PC-9 (cell line): Measurements from ENCODE around the gene NFE2. TPM values are rescaled to one million over a fixed set of nuclear protein-coding genes. Genes with fewer than 3 reads are reported as not detected.
A peak's percentile ranks its signal among the peaks of the same experiment; 100 is the strongest.

ENCODE experiments used
- BruUV-seq: library from RNA; stranded (reverse); fragments of 400-500 nt; replicated peaks from 2 replicates; lab custom pipeline; 2021; lab: Mats Ljungman, UMichigan
- CTCF ChIA-PET: fragments of 300-600 bp; sonication (Branson Sonifier 250); formaldehyde crosslinking; loops from one replicate; lab custom pipeline; 2022; ENCODE audit warnings: antibody characterized with exemption; lab: Charles Lee
- POLR2A ChIA-PET: fragments of 300-600 bp; sonication (Branson Sonifier 250); formaldehyde crosslinking; loops from one replicate; lab custom pipeline; 2022; ENCODE audit warnings: antibody characterized with exemption; ENCODE audit not compliant: unreplicated experiment; lab: Charles Lee
- DNase-seq, 2 experiments: peaks; one replicate each; pipeline versions ENCODE4 v3.0.0 to v3.0.0-alpha.2; 2015 to 2022; ENCODE audit warnings: mixed read lengths in 1 of 2
- H2AFZ ChIP-seq: fragments of 200-600 bp; sonication (generic); 2 replicates; pipeline ENCODE4 v1.8.1; 2017; ENCODE audit warnings: antibody characterized with exemption
- H3F3A ChIP-seq: fragments of 200-600 bp; sonication (generic); 2 replicates; pipeline ENCODE4 v1.8.1; 2017; ENCODE audit warnings: antibody characterized with exemption, mild to moderate bottlenecking, low read depth; ENCODE audit not compliant: insufficient read depth
- H3K27ac ChIP-seq: fragments of 200-600 bp; sonication (generic); 2 replicates; pipeline ENCODE4 v1.6.1; 2016; ENCODE audit warnings: mixed run types
- H3K27me3 ChIP-seq: fragments of 200-600 bp; sonication (generic); 2 replicates; pipeline ENCODE4 v1.6.1; 2016; ENCODE audit warnings: low read depth, mixed run types; ENCODE audit not compliant: insufficient read depth
- H3K36me3 ChIP-seq: fragments of 200-600 bp; sonication (generic); 2 replicates; pipeline ENCODE4 v1.6.1; 2016; ENCODE audit warnings: low read depth, mixed run types
- H3K4me1 ChIP-seq: fragments of 200-600 bp; sonication (generic); replicated peaks from 2 replicates; pipeline ENCODE4 v1.6.1; 2016; ENCODE audit warnings: mixed run types; ENCODE audit not compliant: insufficient read depth
- H3K4me2 ChIP-seq: fragments of 200-600 bp; sonication (generic); 2 replicates; pipeline ENCODE4 v1.6.1; 2017; ENCODE audit warnings: mixed run types
- H3K4me3 ChIP-seq: fragments of 200-600 bp; sonication (generic); 2 replicates; pipeline ENCODE4 v1.6.1; 2016; ENCODE audit warnings: mixed run types
- H3K79me2 ChIP-seq: fragments of 200-600 bp; sonication (generic); 2 replicates; pipeline ENCODE4 v1.6.1; 2017; ENCODE audit warnings: low read depth, mixed run types
- H3K9me2 ChIP-seq: fragments of 200-600 bp; sonication (generic); 2 replicates; pipeline ENCODE4 v1.8.1; 2017; ENCODE audit warnings: mild to moderate bottlenecking; ENCODE audit not compliant: insufficient read depth
- H3K9me3 ChIP-seq: fragments of 200-600 bp; sonication (generic); 2 replicates; pipeline ENCODE4 v1.8.1; 2016; ENCODE audit warnings: low read depth; ENCODE audit not compliant: insufficient read depth
- H4K20me1 ChIP-seq: fragments of 200-600 bp; sonication (generic); 2 replicates; pipeline ENCODE4 v1.8.1; 2017; ENCODE audit not compliant: insufficient read depth
- EZH2 ChIP-seq: fragments of 200-600 bp; sonication (generic); IDR thresholded peaks from 2 replicates; pipeline ENCODE4 v1.8.0; 2017; ENCODE audit warnings: antibody characterized with exemption, low read depth
- intact Hi-C: fragments of 100-400 bp; cut with micrococcal nuclease; formaldehyde crosslinking; loops from one replicate; pipeline ENCODE4 v1.10.0; 2022; ENCODE audit not compliant: unreplicated experiment
- total RNA-seq: library from RNA; stranded (reverse); gene quantifications from 2 replicates; pipeline ENCODE4 v1.2.3, GENCODE V29; 2021
- TF ChIP-seq, protein P1 (sequence below): fragments of 200-600 bp; sonication (generic); conservative IDR thresholded peaks from 2 replicates; pipeline ENCODE4 v1.6.1; 2017; ENCODE audit warnings: mixed run types, antibody characterized with exemption, mild to moderate bottlenecking, moderate library complexity

The NFE2 gene
- total RNA-seq, 1 experiment from 2014 or later: 1.5 TPM

DNA sequence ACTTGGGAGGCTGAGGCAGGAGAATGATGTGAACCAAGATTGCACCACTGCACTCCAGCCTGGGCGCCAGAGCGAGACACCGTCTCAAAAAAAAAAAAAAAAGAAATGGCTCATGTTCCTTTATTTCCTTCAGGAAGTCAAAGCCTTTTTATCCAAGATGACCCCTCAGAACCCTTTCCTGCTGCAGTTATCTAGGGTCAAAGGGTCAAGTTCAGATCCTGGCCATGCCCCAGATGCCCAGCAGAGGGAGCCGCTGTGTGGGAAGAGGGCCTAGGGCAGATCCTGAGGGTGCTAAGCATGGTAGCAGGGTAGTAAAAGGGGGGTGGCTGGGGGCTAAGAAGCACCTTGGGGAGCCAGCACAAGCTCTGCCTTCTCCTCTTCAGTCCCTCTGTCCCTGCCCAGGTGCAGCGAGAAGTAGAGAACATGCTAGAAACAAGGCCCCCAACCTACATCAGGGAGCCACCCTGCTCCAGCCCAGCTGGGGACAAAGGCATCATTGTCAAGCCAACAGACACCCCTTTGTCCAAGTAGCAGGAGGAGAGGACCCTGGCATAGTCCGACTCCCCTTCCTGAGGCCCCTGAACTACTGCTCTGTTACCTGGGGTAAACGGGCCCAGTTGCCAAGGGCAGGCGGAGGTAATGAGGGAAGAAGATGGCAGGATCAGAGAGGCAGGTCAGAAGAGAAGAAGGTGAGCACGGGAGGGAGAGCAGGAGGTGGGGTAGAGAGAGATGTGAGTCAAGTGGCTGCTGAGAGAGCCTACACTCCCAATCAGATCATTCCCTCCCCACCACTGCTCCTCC, 6.5 kb downstream of the NFE2 start:
- Histone ChIP-seq H3F3A (peaks cover 25% of the 10 kb centered on the region), H3K4me1 (peaks cover under 1% of the 10 kb centered on the region; the same call in 1 of the 2 replicates), H3K9me3 (no peaks in the 10 kb centered on the region), H4K20me1 (no peaks in the 10 kb centered on the region), H3K36me3 (no peaks in the 10 kb centered on the region), H3K79me2 (no peaks in the 10 kb centered on the region), H3K27me3 (no peaks in the 10 kb centered on the region), H3K9me2 (no peaks in the 10 kb centered on the region), H3K4me2 (no peak overlapping the region), H2AFZ (no peak overlapping the region), H3K4me3 (no peak overlapping the region), H3K27ac (no peak overlapping the region)
- TF ChIP-seq, protein P1, sequence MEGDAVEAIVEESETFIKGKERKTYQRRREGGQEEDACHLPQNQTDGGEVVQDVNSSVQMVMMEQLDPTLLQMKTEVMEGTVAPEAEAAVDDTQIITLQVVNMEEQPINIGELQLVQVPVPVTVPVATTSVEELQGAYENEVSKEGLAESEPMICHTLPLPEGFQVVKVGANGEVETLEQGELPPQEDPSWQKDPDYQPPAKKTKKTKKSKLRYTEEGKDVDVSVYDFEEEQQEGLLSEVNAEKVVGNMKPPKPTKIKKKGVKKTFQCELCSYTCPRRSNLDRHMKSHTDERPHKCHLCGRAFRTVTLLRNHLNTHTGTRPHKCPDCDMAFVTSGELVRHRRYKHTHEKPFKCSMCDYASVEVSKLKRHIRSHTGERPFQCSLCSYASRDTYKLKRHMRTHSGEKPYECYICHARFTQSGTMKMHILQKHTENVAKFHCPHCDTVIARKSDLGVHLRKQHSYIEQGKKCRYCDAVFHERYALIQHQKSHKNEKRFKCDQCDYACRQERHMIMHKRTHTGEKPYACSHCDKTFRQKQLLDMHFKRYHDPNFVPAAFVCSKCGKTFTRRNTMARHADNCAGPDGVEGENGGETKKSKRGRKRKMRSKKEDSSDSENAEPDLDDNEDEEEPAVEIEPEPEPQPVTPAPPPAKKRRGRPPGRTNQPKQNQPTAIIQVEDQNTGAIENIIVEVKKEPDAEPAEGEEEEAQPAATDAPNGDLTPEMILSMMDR: peak; percentile 93
- TF ChIP-seq EZH2: no peak
- no TSS peak for BruUV-seq
- peak in 1 of 2 experiments; percentile 54 for DNase-seq
- ChIA-PET CTCF (interaction anchor here (0.6 to 3.7 kb wide), 3 partner anchors 30 to 114 kb away, joined by 3 to 33 read pairs (median 10); partner anchors contain the start of gene COPZ1), POLR2A (no interaction called here)
- intact Hi-C loops: loop anchor here (1.0 to 2.0 kb wide), 2 partner anchors 30 to 64 kb away; no protein-coding TSS in a partner anchor

DNA sequence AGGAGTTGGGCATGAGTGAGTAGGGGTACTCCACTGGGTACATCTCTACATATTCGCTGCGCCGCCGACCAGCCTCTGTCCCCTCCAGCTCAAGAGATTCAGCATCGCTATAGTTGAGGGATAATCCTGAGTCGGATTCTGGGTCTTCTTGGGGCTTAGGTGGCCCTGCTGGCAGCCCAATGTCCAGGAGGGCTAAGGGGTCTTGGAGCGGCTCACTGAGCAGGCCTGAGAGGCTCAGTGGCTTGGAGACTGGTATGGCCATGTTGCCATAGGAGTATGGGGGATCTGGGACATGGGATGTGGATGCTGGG, 7.9 kb downstream of the NFE2 start:
- no peak for TF ChIP-seq EZH2
- TF ChIP-seq, protein P1: no peak
- no peak overlapping the region for H3K4me3 ChIP-seq
- H3K4me1 ChIP-seq: no peaks in the 10 kb centered on the region
- no peak overlapping the region for H2AFZ ChIP-seq
- no peaks in the 10 kb centered on the region for H3K27me3 ChIP-seq
- H3K36me3 ChIP-seq: no peaks in the 10 kb centered on the region; the same call in 1 of the 2 replicates
- H3K27ac ChIP-seq: no peak overlapping the region
- POLR2A ChIA-PET: interaction anchor here (0.6 kb wide), 1 partner anchor 9 kb away, joined by 5 read pairs; no protein-coding TSS in a partner anchor
- peaks cover 1% of the 10 kb centered on the region; the same call in 1 of the 2 replicates for H4K20me1 ChIP-seq
- DNase-seq: no peak
- H3F3A ChIP-seq: peaks cover 34% of the 10 kb centered on the region
- intact Hi-C loops: no loop called here
- no peaks in the 10 kb centered on the region for H3K79me2 ChIP-seq
- no peak overlapping the region for H3K4me2 ChIP-seq
- CTCF ChIA-PET: interaction anchor here (2.0 kb wide), 1 partner anchor 32 kb away, joined by 8 read pairs; the partner anchor contains the start of gene COPZ1
- H3K9me2 ChIP-seq: no peaks in the 10 kb centered on the region
- no peaks in the 10 kb centered on the region for H3K9me3 ChIP-seq
- no TSS peak for BruUV-seq

DNA sequence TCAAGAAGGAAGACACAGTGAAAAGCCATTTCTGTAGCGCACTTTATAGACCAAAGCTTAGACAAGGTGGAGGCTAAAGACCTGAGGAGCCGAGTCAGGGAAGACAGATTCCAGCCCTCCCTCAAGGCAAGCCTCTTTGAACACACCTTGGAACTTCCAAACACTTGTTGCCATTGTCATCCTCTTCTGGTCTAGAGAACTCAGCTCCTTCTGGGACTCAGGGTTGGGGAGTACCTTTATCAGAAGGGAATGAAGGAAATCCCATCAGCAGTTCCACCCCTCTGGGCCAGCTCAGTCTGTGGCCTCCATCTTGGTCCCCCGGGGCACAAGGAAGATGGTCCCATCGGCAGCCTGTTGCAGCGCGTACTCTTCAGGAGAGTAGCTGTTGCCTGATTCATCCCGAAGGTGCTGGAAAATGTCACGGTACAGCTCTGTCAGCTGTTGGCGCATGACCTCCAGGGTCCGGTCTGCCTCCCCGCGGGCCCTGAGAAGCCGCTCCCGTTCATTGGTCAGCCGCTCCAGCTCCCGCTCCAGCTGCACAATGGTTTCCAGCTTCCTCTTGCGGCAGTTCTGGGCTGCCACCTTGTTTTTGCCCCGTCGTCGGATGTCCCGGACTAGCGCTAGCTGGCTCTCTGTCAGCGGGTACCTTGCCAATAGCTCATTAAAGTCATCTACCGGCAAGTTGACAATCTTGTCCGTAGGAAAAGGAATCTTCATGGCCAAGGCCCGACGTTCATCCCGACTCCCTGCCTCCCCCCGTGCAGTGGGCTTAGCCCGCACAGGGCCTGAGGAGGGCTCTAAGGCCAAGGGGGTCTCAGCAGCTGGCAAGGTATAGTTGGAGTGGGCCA, 8.5 kb downstream of the NFE2 start:
- BruUV-seq: no TSS peak

More for the DNA sequence above, 8.5 kb downstream of the NFE2 start:
- intact Hi-C loops: no loop called here
- Histone ChIP-seq H3K79me2 (no peaks in the 10 kb centered on the region), H3K27me3 (no peaks in the 10 kb centered on the region), H3K4me1 (no peaks in the 10 kb centered on the region), H3K36me3 (peaks cover 5% of the 10 kb centered on the region), H3K9me2 (no peaks in the 10 kb centered on the region), H2AFZ (no peak overlapping the region), H3K27ac (no peak overlapping the region), H3F3A (peaks cover 39% of the 10 kb centered on the region), H4K20me1 (peaks cover 7% of the 10 kb centered on the region), H3K9me3 (no peaks in the 10 kb centered on the region), H3K4me2 (no peak overlapping the region), H3K4me3 (no peak overlapping the region)
- CTCF ChIA-PET: interaction anchor here (2.0 kb wide), 1 partner anchor 33 kb away, joined by 8 read pairs; the partner anchor contains the start of gene COPZ1
- DNase-seq: no peak
- TF ChIP-seq EZH2: no peak
- TF ChIP-seq, protein P1: no peak
- POLR2A ChIA-PET: interaction anchor here (0.8 kb wide), 1 partner anchor 32 kb away, joined by 4 read pairs; the partner anchor contains the start of gene COPZ1
